Breast epithelium (tissue), 3 donors: Measurements from ENCODE around the gene FAM227B.

Experiments
- POLR2A ChIP-seq: fragments of 450-650 bp; IDR thresholded peaks from one replicate; pipeline ENCODE4 v1.6.1; 2016; ENCODE audit warnings: antibody characterized with exemption, mild to moderate bottlenecking, moderate library complexity
- POLR2AphosphoS5 ChIP-seq, 3 donors: sonication (generic); formaldehyde crosslinking; IDR thresholded peaks; one replicate each; pipeline ENCODE4 v1.6.1; 2017; ENCODE audit warnings: antibody characterized with exemption in 3 of 3
- TF ChIP-seq, protein P1 (sequence below), 3 donors: fragments of 450-650 bp; IDR thresholded peaks; one replicate each; pipeline ENCODE4 v1.5.1; 2016 to 2017; ENCODE audit warnings: antibody characterized with exemption in 3 of 3, mild to moderate bottlenecking in 3 of 3, moderate library complexity in 3 of 3

DNA sequence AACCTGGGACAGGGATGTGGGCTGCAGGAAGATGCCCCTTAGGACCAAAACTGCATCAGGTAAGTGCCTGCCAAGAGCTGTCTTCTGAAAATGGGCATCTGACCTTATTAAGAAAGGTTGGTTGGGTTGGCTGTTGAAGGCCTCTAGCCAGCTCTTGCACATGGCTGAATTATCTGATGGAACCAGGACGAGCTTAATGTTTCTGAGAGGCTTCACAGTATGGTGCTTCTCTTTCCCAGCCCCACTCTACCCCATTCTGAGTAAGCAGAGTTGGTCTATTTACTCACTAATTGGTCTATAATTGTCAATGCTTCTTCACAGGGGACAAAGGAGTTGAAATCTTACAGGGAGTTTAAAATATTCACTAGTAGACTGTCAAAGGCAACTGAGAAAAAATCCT, 48.7 kb upstream of the FAM227B start:
- TF ChIP-seq, protein P1, sequence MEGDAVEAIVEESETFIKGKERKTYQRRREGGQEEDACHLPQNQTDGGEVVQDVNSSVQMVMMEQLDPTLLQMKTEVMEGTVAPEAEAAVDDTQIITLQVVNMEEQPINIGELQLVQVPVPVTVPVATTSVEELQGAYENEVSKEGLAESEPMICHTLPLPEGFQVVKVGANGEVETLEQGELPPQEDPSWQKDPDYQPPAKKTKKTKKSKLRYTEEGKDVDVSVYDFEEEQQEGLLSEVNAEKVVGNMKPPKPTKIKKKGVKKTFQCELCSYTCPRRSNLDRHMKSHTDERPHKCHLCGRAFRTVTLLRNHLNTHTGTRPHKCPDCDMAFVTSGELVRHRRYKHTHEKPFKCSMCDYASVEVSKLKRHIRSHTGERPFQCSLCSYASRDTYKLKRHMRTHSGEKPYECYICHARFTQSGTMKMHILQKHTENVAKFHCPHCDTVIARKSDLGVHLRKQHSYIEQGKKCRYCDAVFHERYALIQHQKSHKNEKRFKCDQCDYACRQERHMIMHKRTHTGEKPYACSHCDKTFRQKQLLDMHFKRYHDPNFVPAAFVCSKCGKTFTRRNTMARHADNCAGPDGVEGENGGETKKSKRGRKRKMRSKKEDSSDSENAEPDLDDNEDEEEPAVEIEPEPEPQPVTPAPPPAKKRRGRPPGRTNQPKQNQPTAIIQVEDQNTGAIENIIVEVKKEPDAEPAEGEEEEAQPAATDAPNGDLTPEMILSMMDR (IDR thresholded peaks at IDR 0.05), result no peak
- TF ChIP-seq POLR2AphosphoS5 (IDR thresholded peaks at IDR 0.05) (no peak), POLR2A (no peak)
